Measurements from ENCODE around the gene RBMXL3.

DNA sequence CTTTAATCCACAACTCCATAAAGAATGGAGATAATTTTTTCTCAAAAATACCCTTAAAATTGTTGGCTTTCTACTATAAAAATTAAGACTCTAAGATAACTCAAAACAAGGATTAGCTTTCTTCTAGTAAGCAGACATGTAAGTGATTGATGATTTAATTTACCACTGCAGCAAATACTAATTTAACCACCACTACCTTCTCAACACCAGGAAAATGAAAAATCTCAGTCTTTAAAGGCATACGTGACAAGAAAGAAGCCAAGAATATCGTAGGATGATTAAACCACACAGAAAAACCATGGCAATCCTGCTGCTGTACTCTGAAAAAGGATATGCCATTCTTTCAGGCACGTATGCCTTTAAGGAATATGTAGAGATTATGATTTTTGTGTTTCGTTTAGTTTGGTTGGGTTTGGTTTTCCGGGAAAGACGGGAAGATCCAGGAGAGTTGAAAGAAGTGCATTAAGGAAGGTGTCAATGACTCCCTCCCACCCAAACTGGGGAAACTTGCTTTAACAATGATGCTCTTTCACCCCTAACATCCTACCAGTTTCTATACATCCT is 43.8 kb downstream of the RBMXL3 start:
- TF ChIP-seq, protein P1, sequence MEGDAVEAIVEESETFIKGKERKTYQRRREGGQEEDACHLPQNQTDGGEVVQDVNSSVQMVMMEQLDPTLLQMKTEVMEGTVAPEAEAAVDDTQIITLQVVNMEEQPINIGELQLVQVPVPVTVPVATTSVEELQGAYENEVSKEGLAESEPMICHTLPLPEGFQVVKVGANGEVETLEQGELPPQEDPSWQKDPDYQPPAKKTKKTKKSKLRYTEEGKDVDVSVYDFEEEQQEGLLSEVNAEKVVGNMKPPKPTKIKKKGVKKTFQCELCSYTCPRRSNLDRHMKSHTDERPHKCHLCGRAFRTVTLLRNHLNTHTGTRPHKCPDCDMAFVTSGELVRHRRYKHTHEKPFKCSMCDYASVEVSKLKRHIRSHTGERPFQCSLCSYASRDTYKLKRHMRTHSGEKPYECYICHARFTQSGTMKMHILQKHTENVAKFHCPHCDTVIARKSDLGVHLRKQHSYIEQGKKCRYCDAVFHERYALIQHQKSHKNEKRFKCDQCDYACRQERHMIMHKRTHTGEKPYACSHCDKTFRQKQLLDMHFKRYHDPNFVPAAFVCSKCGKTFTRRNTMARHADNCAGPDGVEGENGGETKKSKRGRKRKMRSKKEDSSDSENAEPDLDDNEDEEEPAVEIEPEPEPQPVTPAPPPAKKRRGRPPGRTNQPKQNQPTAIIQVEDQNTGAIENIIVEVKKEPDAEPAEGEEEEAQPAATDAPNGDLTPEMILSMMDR (conservative IDR thresholded peaks at IDR 0.05; ENCODE audit: low read length), result no peak
- no peak for TF ChIP-seq EZH2phosphoT487 (IDR thresholded peaks at IDR 0.05; ENCODE audit: borderline replicate concordance, low read depth, low read length)

Measured in OCI-LY7 (cell line).